Measurements from ENCODE around the gene LAMA1. TPM values are rescaled to one million over a fixed set of nuclear protein-coding genes. Genes with fewer than 3 reads are reported as not detected.

The LAMA1 gene
- polyA plus RNA-seq, 4 donors, result 0.40 to 5.7 (median 2.4) TPM

DNA sequence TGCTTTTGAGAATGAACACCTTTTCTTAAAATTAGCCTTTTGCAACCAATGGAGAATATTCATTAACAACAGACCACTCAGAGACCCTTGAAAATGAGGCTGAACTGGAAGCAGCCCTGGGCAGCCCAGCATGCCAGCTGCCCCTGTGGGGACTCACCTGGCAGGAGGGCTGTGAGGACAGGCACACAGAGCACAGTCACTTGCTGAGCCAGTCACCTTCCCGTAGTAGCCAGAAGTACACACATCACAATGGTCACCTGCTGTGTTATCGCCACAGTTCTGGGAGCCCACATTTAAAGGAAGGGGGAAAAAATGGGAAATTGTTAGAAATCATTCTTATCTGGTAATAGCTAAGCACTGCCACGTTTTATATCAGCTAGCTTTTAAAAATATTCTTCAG lies 115.5 kb downstream of the LAMA1 start:
- H3K27me3 ChIP-seq (ENCODE audit: control insufficient read depth in 3 of 3, insufficient read depth in 3 of 3, low read length in 3 of 3), result no peaks in the 10 kb centered on the region
- H3K4me1 ChIP-seq (ENCODE audit: control insufficient read depth in 3 of 3, insufficient read depth in 2 of 3, low read depth in 1 of 3, low read length in 2 of 3), result no peaks in the 10 kb centered on the region
- WGBS, 3 donors, result 44 to 51% (median 51%) methylated on average over 3 of the region's 3 CpGs
- H3K27ac ChIP-seq (ENCODE audit: low read depth in 1 of 3, low read length in 2 of 3), result no peak overlapping the region
- no peaks in the 10 kb centered on the region for H3K9me3 ChIP-seq (ENCODE audit: control insufficient read depth in 2 of 2, insufficient read depth in 1 of 2, low read depth in 1 of 2, low read length in 1 of 2)
- no peaks in the 10 kb centered on the region for H3K36me3 ChIP-seq (ENCODE audit: control insufficient read depth in 3 of 3, insufficient read depth in 2 of 3, low read depth in 1 of 3, low read length in 3 of 3)
- FAIRE-seq (no peak), DNase-seq (no peak)
- H3K4me3 ChIP-seq (ENCODE audit: low read depth in 1 of 3, low read length in 3 of 3), result no peak overlapping the region

DNA sequence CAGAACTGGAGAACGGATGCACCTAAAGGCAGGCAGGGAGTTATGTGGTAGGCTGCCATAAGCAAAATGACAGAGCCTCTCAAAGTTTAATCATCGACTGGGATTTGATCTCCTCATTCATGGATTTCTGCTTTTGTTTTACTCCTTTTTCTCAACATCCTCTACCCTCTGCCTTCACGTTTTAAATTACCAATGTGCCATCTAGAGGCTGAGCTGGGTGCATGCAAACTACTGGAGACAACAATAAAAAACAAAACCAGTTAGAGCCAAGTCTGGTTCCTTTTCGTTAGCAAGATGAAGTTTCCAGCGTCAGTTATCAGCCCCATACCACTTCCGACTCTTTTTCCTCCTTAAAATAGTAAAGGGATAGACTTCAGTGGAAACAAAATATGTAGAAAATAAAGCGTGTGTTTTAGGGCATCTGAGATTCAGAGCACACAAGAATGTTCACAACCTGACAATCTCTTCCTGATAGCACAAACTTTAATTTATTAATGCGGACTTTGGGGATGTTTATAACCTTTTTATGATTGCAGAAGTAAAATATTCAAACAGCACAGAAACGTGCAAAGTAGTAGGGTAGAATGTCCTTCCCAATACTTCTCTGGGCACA lies 117.0 kb downstream of the LAMA1 start:
- 11 to 27% (median 12%) methylated on average over 9 of the region's 9 CpGs for WGBS, 3 donors
- H3K27me3 ChIP-seq (ENCODE audit: control insufficient read depth in 3 of 3, insufficient read depth in 3 of 3, low read length in 3 of 3), result no peaks in the 10 kb centered on the region
- no peaks in the 10 kb centered on the region for H3K4me1 ChIP-seq (ENCODE audit: control insufficient read depth in 3 of 3, insufficient read depth in 2 of 3, low read depth in 1 of 3, low read length in 2 of 3)
- FAIRE-seq (no peak), DNase-seq (peak; percentile 38 to 63)
- no peaks in the 10 kb centered on the region for H3K36me3 ChIP-seq (ENCODE audit: control insufficient read depth in 3 of 3, insufficient read depth in 2 of 3, low read depth in 1 of 3, low read length in 3 of 3)
- no peak overlapping the region for H3K4me3 ChIP-seq (ENCODE audit: low read depth in 1 of 3, low read length in 3 of 3)
- H3K9me3 ChIP-seq (ENCODE audit: control insufficient read depth in 2 of 2, insufficient read depth in 1 of 2, low read depth in 1 of 2, low read length in 1 of 2), result no peaks in the 10 kb centered on the region
- H3K27ac ChIP-seq (ENCODE audit: low read depth in 1 of 3, low read length in 2 of 3), result no peak overlapping the region

DNA sequence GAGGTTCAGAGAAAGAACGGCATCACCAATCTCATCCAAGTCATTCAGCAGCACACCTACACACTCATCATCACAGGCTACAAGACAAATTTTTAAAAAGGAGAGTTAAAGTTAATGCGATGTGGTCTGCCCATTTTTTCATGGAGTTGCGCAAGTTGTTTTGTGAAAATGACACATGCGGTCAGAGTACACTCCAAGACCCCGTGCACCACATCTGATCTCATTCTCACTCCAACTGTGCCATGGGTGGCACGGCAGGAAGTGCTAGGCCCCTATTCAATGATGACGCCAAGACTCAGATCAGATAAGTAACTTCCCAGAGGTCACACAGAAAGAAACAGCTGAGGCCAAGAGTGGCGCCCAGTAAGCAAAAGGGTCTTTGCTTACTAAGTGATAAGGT lies 119.8 kb downstream of the LAMA1 start:
- Histone ChIP-seq H3K4me1 (ENCODE audit: control insufficient read depth in 3 of 3, insufficient read depth in 2 of 3, low read depth in 1 of 3, low read length in 2 of 3) (no peaks in the 10 kb centered on the region), H3K36me3 (ENCODE audit: control insufficient read depth in 3 of 3, insufficient read depth in 2 of 3, low read depth in 1 of 3, low read length in 3 of 3) (no peaks in the 10 kb centered on the region), H3K27me3 (ENCODE audit: control insufficient read depth in 3 of 3, insufficient read depth in 3 of 3, low read length in 3 of 3) (no peaks in the 10 kb centered on the region), H3K4me3 (ENCODE audit: low read depth in 1 of 3, low read length in 3 of 3) (no peak overlapping the region), H3K27ac (ENCODE audit: low read depth in 1 of 3, low read length in 2 of 3) (no peak overlapping the region), H3K9me3 (ENCODE audit: control insufficient read depth in 2 of 2, insufficient read depth in 1 of 2, low read depth in 1 of 2, low read length in 1 of 2) (no peaks in the 10 kb centered on the region)
- DNase-seq (no peak), FAIRE-seq (no peak)
- WGBS, 3 donors, result 63 to 79% (median 69%) methylated on average over 8 of the region's 8 CpGs

DNA sequence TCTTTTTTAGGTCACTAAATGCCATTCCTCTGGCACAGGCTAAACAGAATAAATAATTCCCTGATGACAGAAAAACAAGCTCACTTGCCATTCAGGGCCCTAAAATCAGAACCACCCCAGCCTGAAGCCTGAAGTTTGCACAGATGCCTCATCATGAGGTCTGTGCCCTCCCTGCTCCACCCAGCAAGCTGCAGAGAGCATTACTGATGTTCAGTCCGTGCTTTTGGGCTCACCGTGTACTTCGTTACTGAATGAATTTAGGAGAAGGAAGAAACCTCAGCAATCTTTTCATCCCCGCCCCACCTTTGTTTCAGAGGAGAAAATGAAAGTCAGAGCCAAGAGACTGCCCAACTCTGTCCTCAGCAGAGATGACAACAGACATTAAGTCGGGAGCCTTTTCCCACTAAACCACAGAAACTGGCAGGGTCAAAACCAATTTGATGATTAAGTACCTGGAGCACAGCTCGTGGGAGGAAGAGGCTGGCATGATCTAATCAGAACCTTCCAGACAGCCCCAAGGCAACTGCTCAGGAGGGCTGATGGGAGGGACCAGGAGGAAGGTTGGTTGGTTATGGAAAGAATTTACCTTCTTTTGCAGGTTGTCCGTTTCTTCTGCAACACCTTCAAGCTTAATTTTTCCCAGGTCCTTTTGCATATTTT lies 122.7 kb downstream of the LAMA1 start:
- Histone ChIP-seq H3K27ac (ENCODE audit: low read depth in 1 of 3, low read length in 2 of 3) (no peak overlapping the region), H3K4me1 (ENCODE audit: control insufficient read depth in 3 of 3, insufficient read depth in 2 of 3, low read depth in 1 of 3, low read length in 2 of 3) (no peaks in the 10 kb centered on the region), H3K9me3 (ENCODE audit: control insufficient read depth in 2 of 2, insufficient read depth in 1 of 2, low read depth in 1 of 2, low read length in 1 of 2) (no peaks in the 10 kb centered on the region), H3K4me3 (ENCODE audit: low read depth in 1 of 3, low read length in 3 of 3) (no peak overlapping the region), H3K36me3 (ENCODE audit: control insufficient read depth in 3 of 3, insufficient read depth in 2 of 3, low read depth in 1 of 3, low read length in 3 of 3) (no peaks in the 10 kb centered on the region), H3K27me3 (ENCODE audit: control insufficient read depth in 3 of 3, insufficient read depth in 3 of 3, low read length in 3 of 3) (no peaks in the 10 kb centered on the region)
- WGBS, 3 donors, result 11 to 45% (median 25%) methylated on average over 7 of the region's 7 CpGs
- DNase-seq, result peak in 1 of 2 donors; percentile 20
- FAIRE-seq, result no peak

DNA sequence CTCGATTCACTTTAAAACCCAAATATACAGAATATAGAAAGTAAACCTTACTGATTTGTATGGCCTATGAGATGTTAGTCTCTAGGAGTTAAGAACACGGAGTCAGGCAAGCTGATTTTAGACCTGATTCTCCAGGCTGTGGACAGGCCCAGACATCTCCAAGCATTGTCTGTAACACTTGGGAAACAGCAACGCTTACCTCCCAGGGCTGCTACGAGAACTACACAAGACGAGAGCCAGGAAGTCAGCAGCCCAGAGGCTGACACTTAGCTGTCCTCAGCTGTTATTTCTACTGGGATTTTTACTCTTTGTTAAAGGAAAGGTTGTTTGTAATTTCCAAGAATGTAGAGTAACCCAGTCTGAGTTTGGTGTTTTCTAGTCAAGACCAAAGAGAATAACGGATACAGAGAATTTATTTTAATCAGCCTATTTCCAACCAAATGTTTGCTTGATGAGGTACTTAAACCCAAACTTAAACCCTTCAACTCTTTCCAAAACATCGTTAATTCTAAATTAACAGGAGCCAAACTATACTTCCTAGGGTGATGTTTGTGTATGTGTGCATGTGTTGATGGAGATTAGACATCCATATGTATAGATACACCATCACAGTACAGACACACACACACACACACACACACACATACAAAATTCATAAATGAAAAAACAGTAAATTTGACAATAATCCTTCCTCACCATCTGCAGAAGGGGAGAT lies 123.4 kb downstream of the LAMA1 start:
- Histone ChIP-seq H3K4me1 (ENCODE audit: control insufficient read depth in 3 of 3, insufficient read depth in 2 of 3, low read depth in 1 of 3, low read length in 2 of 3) (no peaks in the 10 kb centered on the region), H3K36me3 (ENCODE audit: control insufficient read depth in 3 of 3, insufficient read depth in 2 of 3, low read depth in 1 of 3, low read length in 3 of 3) (no peaks in the 10 kb centered on the region), H3K27ac (ENCODE audit: low read depth in 1 of 3, low read length in 2 of 3) (no peak overlapping the region), H3K27me3 (ENCODE audit: control insufficient read depth in 3 of 3, insufficient read depth in 3 of 3, low read length in 3 of 3) (no peaks in the 10 kb centered on the region), H3K4me3 (ENCODE audit: low read depth in 1 of 3, low read length in 3 of 3) (no peak overlapping the region), H3K9me3 (ENCODE audit: control insufficient read depth in 2 of 2, insufficient read depth in 1 of 2, low read depth in 1 of 2, low read length in 1 of 2) (no peaks in the 10 kb centered on the region)
- FAIRE-seq (no peak), DNase-seq (no peak)
- 71 to 86% (median 86%) methylated on average over 7 of the region's 7 CpGs for WGBS, 3 donors

DNA sequence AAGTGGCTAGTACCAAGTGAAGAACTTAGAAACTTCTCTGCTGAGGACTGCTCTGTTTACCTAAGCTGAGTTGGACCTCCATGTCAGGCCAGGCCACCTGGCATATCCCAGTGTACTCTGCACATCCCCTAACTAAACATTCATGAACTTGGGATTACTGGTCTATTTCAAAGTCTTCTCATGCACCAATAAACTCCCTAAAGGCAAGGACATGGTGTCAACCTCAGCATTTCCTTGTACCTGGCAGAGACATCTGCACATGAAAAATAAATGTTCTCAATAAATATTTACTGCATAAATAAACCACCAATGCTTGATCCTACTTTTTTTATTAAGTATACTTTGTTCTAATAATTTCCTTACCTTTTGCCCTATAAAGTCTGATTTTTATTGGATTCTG lies 124.8 kb downstream of the LAMA1 start:
- H3K4me3 ChIP-seq (ENCODE audit: low read depth in 1 of 3, low read length in 3 of 3), result no peak overlapping the region
- H3K4me1 ChIP-seq (ENCODE audit: control insufficient read depth in 3 of 3, insufficient read depth in 2 of 3, low read depth in 1 of 3, low read length in 2 of 3), result no peaks in the 10 kb centered on the region
- FAIRE-seq, result no peak
- H3K36me3 ChIP-seq (ENCODE audit: control insufficient read depth in 3 of 3, insufficient read depth in 2 of 3, low read depth in 1 of 3, low read length in 3 of 3), result no peaks in the 10 kb centered on the region
- no peak overlapping the region for H3K27ac ChIP-seq (ENCODE audit: low read depth in 1 of 3, low read length in 2 of 3)
- no peaks in the 10 kb centered on the region for H3K27me3 ChIP-seq (ENCODE audit: control insufficient read depth in 3 of 3, insufficient read depth in 3 of 3, low read length in 3 of 3)
- H3K9me3 ChIP-seq (ENCODE audit: control insufficient read depth in 2 of 2, insufficient read depth in 1 of 2, low read depth in 1 of 2, low read length in 1 of 2), result no peaks in the 10 kb centered on the region
- DNase-seq, result no peak

DNA sequence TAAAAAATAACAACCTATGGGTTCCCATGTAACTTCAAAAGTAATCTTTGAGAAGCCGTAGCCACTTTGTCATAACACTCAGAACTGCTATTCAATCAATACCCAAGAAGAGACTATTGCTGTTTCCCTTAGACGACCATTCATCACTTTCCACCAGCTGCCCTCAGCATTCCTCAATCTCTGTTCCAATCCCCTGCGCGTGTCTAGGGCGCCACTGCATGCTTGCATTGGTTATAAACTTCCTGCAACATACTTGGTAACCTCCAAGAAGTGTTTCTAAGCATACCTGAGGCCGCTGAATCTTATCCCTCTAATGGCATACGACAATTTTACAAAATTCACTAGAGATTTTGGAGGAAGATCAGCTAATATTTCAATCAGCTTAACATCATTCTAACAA lies 134.2 kb downstream of the LAMA1 start:
- 61 to 86% (median 67%) methylated on average over 7 of the region's 7 CpGs for WGBS, 3 donors
- Histone ChIP-seq H3K4me3 (ENCODE audit: low read depth in 1 of 3, low read length in 3 of 3) (no peak overlapping the region), H3K27me3 (ENCODE audit: control insufficient read depth in 3 of 3, insufficient read depth in 3 of 3, low read length in 3 of 3) (no peaks in the 10 kb centered on the region), H3K27ac (ENCODE audit: low read depth in 1 of 3, low read length in 2 of 3) (no peak overlapping the region), H3K4me1 (ENCODE audit: control insufficient read depth in 3 of 3, insufficient read depth in 2 of 3, low read depth in 1 of 3, low read length in 2 of 3) (no peaks in the 10 kb centered on the region), H3K9me3 (ENCODE audit: control insufficient read depth in 2 of 2, insufficient read depth in 1 of 2, low read depth in 1 of 2, low read length in 1 of 2) (no peaks in the 10 kb centered on the region), H3K36me3 (ENCODE audit: control insufficient read depth in 3 of 3, insufficient read depth in 2 of 3, low read depth in 1 of 3, low read length in 3 of 3) (no peaks in the 10 kb centered on the region)
- FAIRE-seq, result no peak
- peak in 1 of 2 donors; percentile 16 for DNase-seq

DNA sequence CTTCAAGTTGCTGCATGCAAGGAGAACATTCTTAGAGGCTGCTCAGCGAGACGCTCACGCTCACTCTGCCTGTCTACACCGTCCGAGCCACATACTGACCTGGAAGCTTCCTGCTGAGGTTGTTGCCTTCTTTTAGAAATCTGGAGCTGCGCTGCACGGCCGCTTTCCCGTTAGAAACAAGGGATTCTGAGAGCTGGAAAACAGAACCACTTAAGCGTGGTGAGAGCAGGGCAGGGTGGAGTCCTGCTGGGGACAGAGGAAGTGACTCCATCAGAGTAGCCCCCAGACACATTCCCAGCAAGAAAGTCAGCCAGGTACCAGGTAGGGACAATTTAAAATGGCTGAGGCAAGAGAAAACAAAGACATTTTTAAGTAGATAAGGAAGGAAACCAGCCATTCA lies 135.2 kb downstream of the LAMA1 start:
- 85 to 87% (median 85%) methylated on average over 10 of the region's 10 CpGs for WGBS, 3 donors
- Histone ChIP-seq H3K36me3 (ENCODE audit: control insufficient read depth in 3 of 3, insufficient read depth in 2 of 3, low read depth in 1 of 3, low read length in 3 of 3) (no peaks in the 10 kb centered on the region), H3K9me3 (ENCODE audit: control insufficient read depth in 2 of 2, insufficient read depth in 1 of 2, low read depth in 1 of 2, low read length in 1 of 2) (no peaks in the 10 kb centered on the region), H3K27me3 (ENCODE audit: control insufficient read depth in 3 of 3, insufficient read depth in 3 of 3, low read length in 3 of 3) (no peaks in the 10 kb centered on the region), H3K4me3 (ENCODE audit: low read depth in 1 of 3, low read length in 3 of 3) (no peak overlapping the region), H3K27ac (ENCODE audit: low read depth in 1 of 3, low read length in 2 of 3) (no peak overlapping the region), H3K4me1 (ENCODE audit: control insufficient read depth in 3 of 3, insufficient read depth in 2 of 3, low read depth in 1 of 3, low read length in 2 of 3) (no peaks in the 10 kb centered on the region)
- no peak for DNase-seq
- FAIRE-seq, result no peak

Data from small intestine (tissue), 7 donors.